GM21526 (cell line): ENCODE data around the gene IL3.

Experiments used
- ATAC-seq: cut with Tn5 transposase; IDR thresholded peaks from one replicate; pipeline ENCODE4 v1.9.1; 2021; ENCODE audit warnings: moderate library complexity; ENCODE audit not compliant: unreplicated experiment, low FRiP score

Gene IL3

GRCh38 chr5:132071338-132071707 is 10.9 kb downstream of the IL3 start:
- no peak for ATAC-seq

DNA sequence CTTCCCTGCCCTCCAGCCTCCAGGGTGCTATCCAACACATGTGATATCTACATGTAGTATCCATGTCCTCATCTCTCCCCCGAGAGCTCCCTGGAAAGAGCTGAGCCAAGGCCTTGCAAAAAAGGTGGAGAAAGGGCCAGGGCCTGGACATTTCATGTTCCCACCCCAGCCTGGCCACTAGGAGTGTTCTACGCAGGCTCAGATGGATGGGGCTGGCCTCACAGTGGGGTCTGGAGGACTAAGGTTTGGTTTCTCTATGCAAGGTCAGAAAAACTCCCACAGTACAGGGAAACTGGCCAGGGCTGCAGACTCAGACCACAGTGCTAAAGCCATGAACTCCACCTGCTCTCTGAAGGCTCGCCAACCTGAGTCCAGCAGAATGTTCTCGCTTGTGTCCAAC is 11.6 kb downstream of the IL3 start:
- no peak for ATAC-seq

DNA sequence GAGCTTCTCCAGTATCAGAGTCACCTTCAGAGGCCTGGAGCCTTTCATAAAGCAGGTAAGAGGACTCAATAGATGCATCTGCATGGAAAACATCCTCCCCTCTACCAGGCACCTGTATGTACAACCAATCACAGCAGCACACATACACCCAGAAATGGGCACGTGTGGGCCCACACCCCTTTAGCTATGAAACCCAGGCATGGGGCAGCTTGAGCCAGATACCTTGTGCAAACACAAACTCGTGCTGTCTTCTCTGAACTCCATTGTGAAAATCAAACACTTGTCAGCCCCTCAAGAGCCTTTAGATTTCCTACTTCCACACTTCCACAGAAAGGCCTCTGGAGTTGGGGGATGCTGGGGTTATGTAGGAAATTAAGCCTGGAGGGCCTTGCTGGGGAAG is 12.1 kb downstream of the IL3 start:
- no peak for ATAC-seq

DNA sequence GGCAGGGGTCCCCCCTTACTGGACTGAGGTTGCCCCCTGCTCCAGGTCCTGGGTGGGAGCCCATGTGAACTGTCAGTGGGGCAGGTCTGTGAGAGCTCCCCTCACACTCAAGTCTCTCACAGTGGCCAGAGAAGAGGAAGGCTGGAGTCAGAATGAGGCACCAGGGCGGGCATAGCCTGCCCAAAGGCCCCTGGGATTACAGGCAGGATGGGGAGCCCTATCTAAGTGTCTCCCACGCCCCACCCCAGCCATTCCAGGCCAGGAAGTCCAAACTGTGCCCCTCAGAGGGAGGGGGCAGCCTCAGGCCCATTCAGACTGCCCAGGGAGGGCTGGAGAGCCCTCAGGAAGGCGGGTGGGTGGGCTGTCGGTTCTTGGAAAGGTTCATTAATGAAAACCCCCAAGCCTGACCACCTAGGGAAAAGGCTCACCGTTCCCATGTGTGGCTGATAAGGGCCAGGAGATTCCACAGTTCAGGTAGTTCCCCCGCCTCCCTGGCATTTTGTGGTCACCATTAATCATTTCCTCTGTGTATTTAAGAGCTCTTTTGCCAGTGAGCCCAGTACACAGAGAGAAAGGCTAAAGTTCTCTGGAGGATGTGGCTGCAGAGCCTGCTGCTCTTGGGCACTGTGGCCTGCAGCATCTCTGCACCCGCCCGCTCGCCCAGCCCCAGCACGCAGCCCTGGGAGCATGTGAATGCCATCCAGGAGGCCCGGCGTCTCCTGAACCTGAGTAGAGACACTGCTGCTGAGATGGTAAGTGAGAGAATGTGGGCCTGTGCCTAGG is 13.0 kb downstream of the IL3 start, which contains the start of gene CSF2:
CSF2 (plus strand) TSS at position 559 of the 783 bp plus-strand sequence; CDS start at position 594, 35 bp downstream.
- ATAC-seq: no peak

GRCh38 chr5:132074091-132074771 is 13.8 kb downstream of the IL3 start:
- no peak for ATAC-seq

GRCh38 chr5:132074772-132075718 is 14.6 kb downstream of the IL3 start:
- no peak for ATAC-seq

- ATAC-seq: no peak
Observed at GRCh38 chr5:132075719-132076077, 15.2 kb downstream of the IL3 start.

DNA sequence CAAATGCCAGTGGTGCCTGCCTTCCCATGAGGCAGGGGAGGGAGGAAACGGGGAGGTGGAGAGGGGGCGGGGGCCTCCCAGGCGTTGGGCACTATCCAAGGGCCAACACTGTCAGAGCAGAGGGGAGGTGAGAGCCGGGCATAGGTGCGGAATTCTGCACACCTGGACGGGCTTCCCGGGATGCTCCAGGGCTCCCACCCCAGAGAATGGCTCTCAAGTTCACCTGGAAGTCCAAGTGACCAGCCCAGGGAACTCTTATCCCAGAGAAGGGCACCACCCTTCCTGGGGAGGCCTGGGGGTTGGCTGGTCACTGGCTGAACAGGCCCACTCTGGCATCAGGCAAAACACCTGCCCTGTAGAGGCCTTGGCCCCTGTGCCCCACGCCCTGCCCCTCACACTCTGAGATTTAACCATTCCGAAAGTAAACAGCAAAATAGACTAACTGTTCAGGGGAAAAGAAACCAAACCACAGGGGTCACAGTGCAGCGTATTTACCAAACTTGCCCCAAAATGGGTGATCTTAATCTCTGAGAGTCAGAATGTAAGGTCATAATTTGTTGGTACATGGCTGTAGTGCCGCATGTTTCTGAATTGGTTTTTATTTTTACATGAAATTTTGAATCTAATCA is 15.9 kb downstream of the IL3 start:
- no peak for ATAC-seq

GRCh38 chr5:132076983-132077382 is 16.5 kb downstream of the IL3 start:
- no peak for ATAC-seq

DNA sequence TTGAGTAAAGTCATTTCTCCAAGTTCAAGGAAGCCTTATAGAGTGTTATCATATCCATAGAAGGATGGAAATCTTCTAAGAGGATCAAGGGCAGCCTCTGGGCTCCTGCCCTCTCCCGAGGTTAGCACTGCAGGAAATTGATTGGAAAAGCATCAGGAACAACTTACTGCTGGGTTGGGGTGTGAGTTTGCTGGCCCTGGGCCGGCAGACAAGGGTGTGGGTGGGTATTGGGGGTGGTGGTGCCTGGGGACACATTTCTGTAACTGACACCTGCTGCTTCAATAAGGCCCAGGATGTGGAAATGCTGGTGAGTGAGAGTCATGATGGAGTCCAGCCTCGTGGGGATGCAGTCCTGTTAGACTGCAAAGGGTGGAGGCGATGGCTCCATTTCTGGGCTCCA is 18.6 kb downstream of the IL3 start:
- ATAC-seq: no peak

GRCh38 chr5:132079619-132080018 is 19.2 kb downstream of the IL3 start:
- ATAC-seq: no peak

DNA sequence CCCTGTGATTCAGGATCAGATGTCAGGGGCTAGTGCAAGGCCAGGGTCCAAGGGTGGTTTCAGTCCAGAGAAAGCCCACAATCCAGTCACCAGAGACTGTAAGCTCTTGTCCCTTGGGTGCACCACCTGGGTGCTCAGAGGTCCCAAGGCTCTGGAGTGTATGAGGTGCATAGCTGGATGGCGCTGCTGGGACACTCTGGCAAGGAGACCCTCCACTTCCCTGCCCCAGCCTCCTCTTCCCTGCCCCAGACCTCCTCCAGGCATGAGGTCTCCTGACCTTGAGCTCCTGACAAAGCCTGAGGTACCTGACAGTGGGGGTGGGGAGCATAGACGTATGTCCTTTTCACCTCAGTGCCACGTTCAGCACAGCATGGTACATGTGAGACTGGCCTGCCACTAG is 20.1 kb downstream of the IL3 start:
- ATAC-seq: no peak

- no peak for ATAC-seq
Observed at GRCh38 chr5:132081458-132081857, 21.0 kb downstream of the IL3 start.

GRCh38 chr5:132082329-132083023 is 22.0 kb downstream of the IL3 start:
- ATAC-seq: no peak

GRCh38 chr5:132083071-132083678 is 22.7 kb downstream of the IL3 start:
- no peak for ATAC-seq

DNA sequence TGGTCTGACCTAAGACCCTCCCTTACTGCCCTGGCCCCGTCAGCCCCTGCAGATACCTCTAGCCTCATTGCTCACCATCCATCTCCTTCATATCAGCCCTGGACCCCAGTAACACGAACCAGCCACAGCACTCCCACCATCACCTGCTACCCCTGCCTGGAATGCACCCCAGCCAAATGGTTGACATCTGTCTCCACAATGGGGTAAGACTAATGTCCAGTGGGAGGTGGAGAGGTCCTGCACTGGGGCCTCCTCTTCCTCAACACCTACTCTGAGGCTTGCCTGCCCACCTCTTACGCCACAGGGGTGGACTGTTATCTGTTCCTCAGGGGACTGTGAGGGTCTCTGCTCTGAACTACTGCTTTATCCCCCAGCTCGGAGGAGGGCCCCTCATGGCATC is 25.2 kb downstream of the IL3 start:
- no peak for ATAC-seq

DNA sequence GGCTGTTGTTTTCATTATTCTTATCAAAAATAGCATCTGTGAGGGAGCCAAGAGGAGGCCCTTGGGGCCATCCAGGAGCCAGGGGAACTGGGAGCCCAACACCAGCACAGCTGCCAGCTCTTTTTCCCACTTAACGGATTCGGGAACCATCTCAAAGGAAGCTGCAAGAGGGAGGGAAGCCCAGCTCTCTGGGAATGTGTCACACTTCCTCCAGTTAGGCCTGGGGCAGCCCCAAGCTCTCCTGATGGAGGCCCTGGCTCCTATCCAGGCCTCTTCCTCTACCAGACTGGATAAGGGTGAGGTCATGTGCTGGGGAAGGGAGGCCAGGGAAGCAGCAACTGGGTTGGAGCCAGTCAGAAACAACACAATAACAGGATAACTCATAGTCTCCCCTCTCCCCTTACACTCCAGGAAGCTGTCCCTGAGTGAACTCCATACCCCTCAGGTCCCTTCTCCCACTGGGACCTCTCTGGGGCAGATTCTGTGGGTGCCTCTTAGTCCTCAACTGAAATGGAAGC is 25.9 kb downstream of the IL3 start:
- no peak for ATAC-seq

GRCh38 chr5:132087176-132087575 is 26.7 kb downstream of the IL3 start:
- no peak for ATAC-seq

- ATAC-seq: no peak
Observed at GRCh38 chr5:132087661-132088060, 27.2 kb downstream of the IL3 start.
